GM20000 (cell line): ENCODE results near the gene PRICKLE2.

ENCODE experiments used
- DNase-seq: peaks from one replicate; pipeline ENCODE4 v3.0.0; 2012; ENCODE audit warnings: low spot score
- TF ChIP-seq, protein P1 (sequence below): IDR thresholded peaks from 2 replicates; pipeline ENCODE4 v1.5.1; 2012; ENCODE audit warnings: mild to moderate bottlenecking, control low read depth; ENCODE audit errors: extremely low read depth, missing control alignments

The PRICKLE2 gene

DNA sequence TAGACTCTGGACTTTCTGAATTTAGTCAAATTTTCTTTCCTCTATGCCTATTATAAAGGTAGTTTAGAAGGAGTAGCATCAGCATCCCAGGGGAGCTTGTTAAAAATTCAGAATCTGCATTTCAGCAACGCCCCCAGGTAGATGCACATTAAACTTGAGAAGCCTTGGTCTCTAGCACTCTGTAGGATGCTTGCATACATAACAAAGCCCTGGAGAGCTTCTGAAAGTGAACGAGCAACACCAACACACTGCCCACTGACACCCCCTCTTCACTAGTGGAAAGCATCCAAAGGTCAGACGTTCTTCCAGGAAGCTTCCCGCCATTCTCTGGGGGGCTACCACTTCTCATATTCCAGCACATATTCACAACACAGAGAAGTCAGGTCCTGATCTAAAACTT, 6.5 kb downstream of the PRICKLE2 start:
- TF ChIP-seq, protein P1, sequence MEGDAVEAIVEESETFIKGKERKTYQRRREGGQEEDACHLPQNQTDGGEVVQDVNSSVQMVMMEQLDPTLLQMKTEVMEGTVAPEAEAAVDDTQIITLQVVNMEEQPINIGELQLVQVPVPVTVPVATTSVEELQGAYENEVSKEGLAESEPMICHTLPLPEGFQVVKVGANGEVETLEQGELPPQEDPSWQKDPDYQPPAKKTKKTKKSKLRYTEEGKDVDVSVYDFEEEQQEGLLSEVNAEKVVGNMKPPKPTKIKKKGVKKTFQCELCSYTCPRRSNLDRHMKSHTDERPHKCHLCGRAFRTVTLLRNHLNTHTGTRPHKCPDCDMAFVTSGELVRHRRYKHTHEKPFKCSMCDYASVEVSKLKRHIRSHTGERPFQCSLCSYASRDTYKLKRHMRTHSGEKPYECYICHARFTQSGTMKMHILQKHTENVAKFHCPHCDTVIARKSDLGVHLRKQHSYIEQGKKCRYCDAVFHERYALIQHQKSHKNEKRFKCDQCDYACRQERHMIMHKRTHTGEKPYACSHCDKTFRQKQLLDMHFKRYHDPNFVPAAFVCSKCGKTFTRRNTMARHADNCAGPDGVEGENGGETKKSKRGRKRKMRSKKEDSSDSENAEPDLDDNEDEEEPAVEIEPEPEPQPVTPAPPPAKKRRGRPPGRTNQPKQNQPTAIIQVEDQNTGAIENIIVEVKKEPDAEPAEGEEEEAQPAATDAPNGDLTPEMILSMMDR = no peak
- DNase-seq = no peak

GRCh38 chr3:64218329-64218728, 6.9 kb downstream of the PRICKLE2 start:
- TF ChIP-seq, protein P1 = no peak
- DNase-seq = no peak

- TF ChIP-seq, protein P1 = no peak
- no peak for DNase-seq
Measured at GRCh38 chr3:64216274-64217147, 8.8 kb downstream of the PRICKLE2 start.

DNA sequence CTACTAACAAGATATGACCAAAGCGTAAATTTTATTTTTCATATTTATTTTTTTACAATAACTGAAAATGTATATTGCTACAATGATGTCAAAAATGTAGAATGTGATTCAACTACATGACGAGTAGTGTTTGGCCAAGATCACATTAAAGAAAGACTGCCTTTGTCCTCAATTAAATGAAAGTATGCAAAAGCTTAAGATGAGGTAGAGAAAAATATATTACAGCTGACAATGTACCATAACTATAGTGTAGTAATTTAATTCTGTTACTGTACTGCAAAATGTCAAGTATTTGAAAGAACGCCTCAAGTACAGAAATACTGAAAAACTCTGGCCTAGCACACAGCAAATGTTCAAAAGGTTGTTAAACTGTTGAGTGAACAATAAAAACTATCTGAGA, 9.7 kb downstream of the PRICKLE2 start:
- TF ChIP-seq, protein P1 = no peak
- no peak for DNase-seq

DNA sequence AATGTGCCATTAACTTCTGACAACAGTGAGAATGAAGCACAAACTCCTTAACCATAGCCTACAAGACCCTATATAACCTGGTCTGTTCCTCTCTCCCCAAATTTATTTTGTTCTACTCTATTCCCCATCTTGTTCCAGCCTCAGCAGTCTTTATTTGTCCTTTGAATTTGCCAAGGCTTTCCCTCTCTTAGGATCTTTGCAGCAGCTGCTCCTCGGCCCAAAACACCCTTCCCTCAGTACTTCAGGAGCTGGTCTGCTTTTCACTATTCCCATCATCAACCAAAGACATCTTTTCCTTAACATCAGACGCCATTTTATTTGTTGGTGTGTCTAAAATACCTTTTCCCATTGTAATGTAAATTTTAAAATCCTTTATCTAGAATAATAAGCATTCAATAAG, 10.2 kb downstream of the PRICKLE2 start:
- no peak for DNase-seq
- TF ChIP-seq, protein P1 = no peak

GRCh38 chr3:64214381-64215018, 10.8 kb downstream of the PRICKLE2 start:
- TF ChIP-seq, protein P1 = no peak
- DNase-seq = no peak

DNA sequence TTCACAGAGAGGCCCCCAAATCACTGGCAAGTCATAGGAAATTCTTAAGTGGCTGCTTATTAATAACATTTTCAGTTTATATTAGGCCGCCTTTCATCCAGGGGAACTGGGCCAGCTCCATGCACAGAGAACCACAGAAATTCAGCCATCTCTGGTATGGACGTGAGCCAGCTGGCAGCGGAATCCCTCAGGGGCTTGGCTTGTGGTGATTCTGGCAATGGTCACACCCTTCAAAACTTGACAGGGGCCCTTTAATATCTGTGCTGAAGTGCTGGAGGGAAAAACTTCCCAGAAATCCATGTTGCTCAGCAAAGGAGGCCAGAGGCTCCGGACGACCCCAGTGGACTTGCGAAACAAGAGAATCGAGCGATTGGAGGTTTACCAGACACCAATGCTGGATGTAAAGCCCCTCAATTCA, 11.3 kb downstream of the PRICKLE2 start:
- DNase-seq = no peak
- TF ChIP-seq, protein P1 = no peak
